Panc1 (cell line): Measurements from ENCODE around the gene FCN2. TPM values are rescaled to one million over a fixed set of nuclear protein-coding genes. Genes with fewer than 3 reads are reported as not detected.

Source experiments
- ATAC-seq: fragments of 200-7000 bp; cut with Tn5 transposase; 2 replicates; pipeline ENCODE4 v1.9.1; 2020; ENCODE audit warnings: mild to moderate bottlenecking, moderate library complexity
- BruUV-seq: library from RNA; stranded (reverse); fragments of 400-500 nt; replicated peaks from 2 replicates; lab custom pipeline; 2021; lab: Mats Ljungman, UMichigan
- CTCF ChIA-PET: fragments of 300-600 bp; sonication (Branson Sonifier 250); formaldehyde crosslinking; loops from one replicate; lab custom pipeline; 2022; ENCODE audit warnings: antibody characterized with exemption; lab: Charles Lee
- POLR2A ChIA-PET: fragments of 300-600 bp; sonication (Branson Sonifier 250); formaldehyde crosslinking; loops from one replicate; lab custom pipeline; 2022; ENCODE audit warnings: antibody characterized with exemption; lab: Charles Lee
- DNase-seq: peaks from one replicate; pipeline ENCODE4 v3.0.0-alpha.2; 2010; ENCODE audit warnings: low read depth, low spot score
- H3K27ac ChIP-seq: 2 replicates; pipeline ENCODE4 v1.5.1; 2011; ENCODE audit warnings: mild to moderate bottlenecking, low read length, inconsistent platforms
- H3K27me3 ChIP-seq: fragments of 200-500 bp; sonication (Bioruptor generic); 2 replicates; pipeline ENCODE4 v1.6.0; 2014; ENCODE audit warnings: low read length, inconsistent platforms; ENCODE audit not compliant: control insufficient read depth, insufficient read depth
- H3K36me3 ChIP-seq: fragments of 200-500 bp; sonication (Bioruptor generic); 2 replicates; pipeline ENCODE4 v1.5.1; 2014; ENCODE audit warnings: inconsistent platforms, mild to moderate bottlenecking, low read length, moderate library complexity; ENCODE audit not compliant: control insufficient read depth, insufficient read depth
- H3K4me1 ChIP-seq: 2 replicates; pipeline ENCODE4 v1.5.1; 2011; ENCODE audit warnings: inconsistent platforms, mild to moderate bottlenecking, low read length, moderate library complexity; ENCODE audit not compliant: control insufficient read depth, insufficient read depth
- H3K4me3 ChIP-seq, 2 experiments: 2 replicates each; pipeline ENCODE4 v1.5.1; 2011 to 2012; ENCODE audit warnings: low read depth in 2 of 2, low read length in 2 of 2, mild to moderate bottlenecking in 2 of 2, inconsistent platforms in 1 of 2, moderate library complexity in 1 of 2
- H3K9me3 ChIP-seq: fragments of 200-500 bp; sonication (Bioruptor generic); 2 replicates; pipeline ENCODE4 v1.5.1; 2014; ENCODE audit warnings: low read depth, mild to moderate bottlenecking, inconsistent platforms, low read length, moderate library complexity; ENCODE audit not compliant: control insufficient read depth, insufficient read depth
- POLR2AphosphoS5 ChIP-seq: IDR thresholded peaks from 2 replicates; pipeline ENCODE4 v1.6.1; 2012; ENCODE audit warnings: mild to moderate bottlenecking, low read depth, low read length, moderate library complexity
- SIN3A ChIP-seq: IDR thresholded peaks from 2 replicates; pipeline ENCODE4 v1.6.1; 2012; ENCODE audit warnings: low read depth, mild to moderate bottlenecking, low read length, moderate library complexity, borderline replicate concordance; ENCODE audit not compliant: insufficient read depth
- TCF7L2 ChIP-seq: IDR thresholded peaks from 2 replicates; pipeline ENCODE4 v1.6.1; 2011; ENCODE audit warnings: mild to moderate bottlenecking, low read depth, low read length, inconsistent platforms
- in situ Hi-C: cut with HindIII; loops from 2 replicates; pipeline ENCODE4 v1.10.0; 2016; ENCODE audit warnings: low sequenced_read_pairs, low pct_unique_long_range_greater_than_20kb
- intact Hi-C: fragments of 100-400 bp; cut with micrococcal nuclease; formaldehyde crosslinking; loops from one replicate; pipeline ENCODE4 v1.10.0; 2022; ENCODE audit not compliant: unreplicated experiment
- total RNA-seq: library from RNA; stranded (reverse); gene quantifications from one replicate; pipeline ENCODE4 v1.2.1, GENCODE V29; 2021; ENCODE audit not compliant: unreplicated experiment
- TF ChIP-seq, protein P1 (sequence below), 2 experiments: IDR thresholded peaks; 2 replicates each; pipeline ENCODE4 v1.6.1; 2011 to 2012; ENCODE audit warnings: low read depth in 2 of 2, control low read depth in 1 of 2, low read length in 1 of 2, mild to moderate bottlenecking in 1 of 2, moderate library complexity in 1 of 2; ENCODE audit not compliant: insufficient read depth in 1 of 2
- TF ChIP-seq, protein P2 (sequence below): fragments of 450-650 bp; IDR thresholded peaks from 2 replicates; pipeline ENCODE4 v1.5.1; 2017; ENCODE audit warnings: mild to moderate bottlenecking

Gene FCN2
- total RNA-seq, 1 experiment from 2014 or later, result not detected

DNA sequence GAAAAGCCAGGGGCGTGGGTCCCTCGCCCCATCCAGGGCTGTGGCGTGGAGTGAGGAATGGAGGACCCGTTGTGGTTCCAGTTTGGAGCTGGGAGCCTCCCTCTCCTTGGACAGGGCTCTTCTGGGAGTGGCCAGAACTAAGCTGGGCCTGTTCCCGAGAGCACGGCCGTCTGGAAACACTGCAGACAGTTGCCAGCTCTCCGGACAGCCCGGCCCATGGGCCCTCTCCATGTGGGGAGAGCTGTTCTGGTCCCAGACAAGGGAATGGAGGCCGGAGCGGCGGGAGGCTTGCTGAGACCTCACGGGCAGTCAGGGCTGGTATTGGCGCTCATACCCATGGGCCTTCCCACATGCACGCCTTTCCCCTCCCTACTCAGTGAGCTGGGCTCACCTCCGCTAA, 45.2 kb upstream of the FCN2 start:
- in situ Hi-C loops (no loop called here), intact Hi-C loops (no loop called here)
- ChIA-PET POLR2A (no interaction called here), CTCF (no interaction called here)
- Histone ChIP-seq H3K36me3 (no peaks in the 10 kb centered on the region), H3K27ac (no peak overlapping the region), H3K9me3 (no peaks in the 10 kb centered on the region), H3K27me3 (no peaks in the 10 kb centered on the region), H3K4me3 (no peak overlapping the region), H3K4me1 (no peaks in the 10 kb centered on the region)
- ATAC-seq (no peak), DNase-seq (no peak)
- BruUV-seq, result no TSS peak
- no peak for TF ChIP-seq POLR2AphosphoS5
- TF ChIP-seq, protein P1, sequence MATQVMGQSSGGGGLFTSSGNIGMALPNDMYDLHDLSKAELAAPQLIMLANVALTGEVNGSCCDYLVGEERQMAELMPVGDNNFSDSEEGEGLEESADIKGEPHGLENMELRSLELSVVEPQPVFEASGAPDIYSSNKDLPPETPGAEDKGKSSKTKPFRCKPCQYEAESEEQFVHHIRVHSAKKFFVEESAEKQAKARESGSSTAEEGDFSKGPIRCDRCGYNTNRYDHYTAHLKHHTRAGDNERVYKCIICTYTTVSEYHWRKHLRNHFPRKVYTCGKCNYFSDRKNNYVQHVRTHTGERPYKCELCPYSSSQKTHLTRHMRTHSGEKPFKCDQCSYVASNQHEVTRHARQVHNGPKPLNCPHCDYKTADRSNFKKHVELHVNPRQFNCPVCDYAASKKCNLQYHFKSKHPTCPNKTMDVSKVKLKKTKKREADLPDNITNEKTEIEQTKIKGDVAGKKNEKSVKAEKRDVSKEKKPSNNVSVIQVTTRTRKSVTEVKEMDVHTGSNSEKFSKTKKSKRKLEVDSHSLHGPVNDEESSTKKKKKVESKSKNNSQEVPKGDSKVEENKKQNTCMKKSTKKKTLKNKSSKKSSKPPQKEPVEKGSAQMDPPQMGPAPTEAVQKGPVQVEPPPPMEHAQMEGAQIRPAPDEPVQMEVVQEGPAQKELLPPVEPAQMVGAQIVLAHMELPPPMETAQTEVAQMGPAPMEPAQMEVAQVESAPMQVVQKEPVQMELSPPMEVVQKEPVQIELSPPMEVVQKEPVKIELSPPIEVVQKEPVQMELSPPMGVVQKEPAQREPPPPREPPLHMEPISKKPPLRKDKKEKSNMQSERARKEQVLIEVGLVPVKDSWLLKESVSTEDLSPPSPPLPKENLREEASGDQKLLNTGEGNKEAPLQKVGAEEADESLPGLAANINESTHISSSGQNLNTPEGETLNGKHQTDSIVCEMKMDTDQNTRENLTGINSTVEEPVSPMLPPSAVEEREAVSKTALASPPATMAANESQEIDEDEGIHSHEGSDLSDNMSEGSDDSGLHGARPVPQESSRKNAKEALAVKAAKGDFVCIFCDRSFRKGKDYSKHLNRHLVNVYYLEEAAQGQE (IDR thresholded peaks at IDR 0.05; ENCODE audit: insufficient read depth in 1 of 2, low read depth in 2 of 2, low read length in 1 of 2), result no peak
- TF ChIP-seq, protein P2, sequence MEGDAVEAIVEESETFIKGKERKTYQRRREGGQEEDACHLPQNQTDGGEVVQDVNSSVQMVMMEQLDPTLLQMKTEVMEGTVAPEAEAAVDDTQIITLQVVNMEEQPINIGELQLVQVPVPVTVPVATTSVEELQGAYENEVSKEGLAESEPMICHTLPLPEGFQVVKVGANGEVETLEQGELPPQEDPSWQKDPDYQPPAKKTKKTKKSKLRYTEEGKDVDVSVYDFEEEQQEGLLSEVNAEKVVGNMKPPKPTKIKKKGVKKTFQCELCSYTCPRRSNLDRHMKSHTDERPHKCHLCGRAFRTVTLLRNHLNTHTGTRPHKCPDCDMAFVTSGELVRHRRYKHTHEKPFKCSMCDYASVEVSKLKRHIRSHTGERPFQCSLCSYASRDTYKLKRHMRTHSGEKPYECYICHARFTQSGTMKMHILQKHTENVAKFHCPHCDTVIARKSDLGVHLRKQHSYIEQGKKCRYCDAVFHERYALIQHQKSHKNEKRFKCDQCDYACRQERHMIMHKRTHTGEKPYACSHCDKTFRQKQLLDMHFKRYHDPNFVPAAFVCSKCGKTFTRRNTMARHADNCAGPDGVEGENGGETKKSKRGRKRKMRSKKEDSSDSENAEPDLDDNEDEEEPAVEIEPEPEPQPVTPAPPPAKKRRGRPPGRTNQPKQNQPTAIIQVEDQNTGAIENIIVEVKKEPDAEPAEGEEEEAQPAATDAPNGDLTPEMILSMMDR, result no peak
- TF ChIP-seq SIN3A, result no peak
- no peak for TF ChIP-seq TCF7L2

DNA sequence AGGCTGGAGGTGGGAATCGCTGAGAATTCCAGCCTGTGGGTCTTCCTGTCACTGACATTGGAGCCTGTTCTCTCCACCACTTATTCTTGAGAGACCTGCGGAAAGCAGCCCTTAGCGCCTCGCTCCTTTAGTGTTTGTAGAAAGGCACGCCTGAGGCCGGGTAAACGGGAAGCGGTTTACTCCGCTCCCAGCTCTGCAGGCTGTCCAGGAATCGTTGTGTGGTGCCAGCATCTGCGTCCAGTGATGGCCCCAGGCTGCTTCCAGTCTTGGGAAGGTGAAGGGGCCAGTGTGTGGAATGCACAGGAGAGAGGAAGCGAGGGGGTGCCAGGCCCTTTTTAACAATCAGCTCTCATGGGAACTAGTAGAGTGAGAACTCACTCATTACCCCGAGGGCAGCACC, 44.6 kb upstream of the FCN2 start:
- no peaks in the 10 kb centered on the region for H3K36me3 ChIP-seq
- ChIA-PET POLR2A (no interaction called here), CTCF (no interaction called here)
- no peak for ATAC-seq
- H3K27ac ChIP-seq, result no peak overlapping the region
- no peak overlapping the region for H3K4me3 ChIP-seq
- no peak for DNase-seq
- intact Hi-C loops, result no loop called here
- no peaks in the 10 kb centered on the region for H3K27me3 ChIP-seq
- in situ Hi-C loops, result no loop called here
- TF ChIP-seq, protein P2, result no peak
- no peak for TF ChIP-seq POLR2AphosphoS5
- no peak for TF ChIP-seq SIN3A
- TF ChIP-seq, protein P1 (IDR thresholded peaks at IDR 0.05; ENCODE audit: insufficient read depth in 1 of 2, low read depth in 2 of 2, low read length in 1 of 2), result no peak
- TF ChIP-seq TCF7L2, result no peak
- H3K4me1 ChIP-seq, result no peaks in the 10 kb centered on the region
- BruUV-seq, result no TSS peak
- H3K9me3 ChIP-seq, result no peaks in the 10 kb centered on the region
